Activated T-helper 17 cell treated with anti-CD3 and anti-CD28 coated beads, Interleukin-2, amount 50 U/mL, for 72 hours (primary cell): Measurements from ENCODE around the gene TXLNB. TPM values are rescaled to one million over a fixed set of nuclear protein-coding genes. Genes with fewer than 3 reads are reported as not detected.
"Not testable (repeated sequence)": the region's sequence is repeated elsewhere in the genome, so short reads cannot be mapped to it uniquely, and the experiment has no call there.

Source experiments
- ATAC-seq: fragments of 150-1000 bp; cut with Tn5 transposase; replicated peaks from 2 replicates; pipeline ENCODE4 v1.10.0; 2021; ENCODE audit warnings: mild to moderate bottlenecking, moderate library complexity
- H3K27ac Mint-ChIP-seq: one replicate; pipeline ENCODE4 v1.8.0; 2022; ENCODE audit warnings: mixed read lengths
- H3K27me3 Mint-ChIP-seq: one replicate; pipeline ENCODE4 v1.8.0; 2022; ENCODE audit warnings: mixed read lengths
- H3K36me3 Mint-ChIP-seq: one replicate; pipeline ENCODE4 v1.8.0; 2022; ENCODE audit warnings: low read depth, mild to moderate bottlenecking, mixed read lengths
- H3K4me1 Mint-ChIP-seq: one replicate; pipeline ENCODE4 v1.8.0; 2022; ENCODE audit warnings: mixed read lengths
- H3K4me3 Mint-ChIP-seq: one replicate; pipeline ENCODE4 v1.8.0; 2022; ENCODE audit warnings: mild to moderate bottlenecking, mixed read lengths
- H3K9me3 Mint-ChIP-seq: one replicate; pipeline ENCODE4 v1.8.0; 2022; ENCODE audit warnings: mixed read lengths
- total RNA-seq, 2 donors: library from RNA; stranded (reverse); gene quantifications; one replicate each; pipeline ENCODE4 v1.2.3, GENCODE V29; 2022

The TXLNB gene
- total RNA-seq, 2 donors from 2014 or later, result 0.24 to 0.37 TPM

- no peaks in the 10 kb centered on the region for H3K9me3 Mint-ChIP-seq
- H3K27ac Mint-ChIP-seq, result peak overlapping the region; percentile 84
- no peaks in the 10 kb centered on the region for H3K27me3 Mint-ChIP-seq
- H3K4me1 Mint-ChIP-seq, result peaks cover 45% of the 10 kb centered on the region
- H3K4me3 Mint-ChIP-seq, result peak overlapping the region; percentile 65
- H3K36me3 Mint-ChIP-seq, result no peaks in the 10 kb centered on the region
- no peak for ATAC-seq
Observed at GRCh38 chr6:139294090-139294489, 2.3 kb upstream of the TXLNB start.

- ATAC-seq, H3K9me3 Mint-ChIP-seq, H3K36me3 Mint-ChIP-seq, H3K27me3 Mint-ChIP-seq: not testable (repeated sequence)
- peak overlapping the region; percentile 91 for H3K27ac Mint-ChIP-seq
- peaks cover 41% of the 10 kb centered on the region for H3K4me1 Mint-ChIP-seq
- H3K4me3 Mint-ChIP-seq, result peak overlapping the region; percentile 74
Observed at GRCh38 chr6:139293230-139293629, 1.4 kb upstream of the TXLNB start.

GRCh38 chr6:139290787-139291311 lies 949 bp downstream of the TXLNB start:
- Mint-ChIP-seq H3K27me3 (no peaks in the 10 kb centered on the region), H3K9me3 (no peaks in the 10 kb centered on the region), H3K27ac (peak overlapping the region; percentile 91), H3K4me1 (peaks cover 33% of the 10 kb centered on the region), H3K36me3 (no peaks in the 10 kb centered on the region), H3K4me3 (peak overlapping the region; percentile 74)
- ATAC-seq, result peak; percentile 42

GRCh38 chr6:139289233-139289632 lies 2.6 kb downstream of the TXLNB start:
- Mint-ChIP-seq H3K9me3 (no peaks in the 10 kb centered on the region), H3K27ac (peak overlapping the region; percentile 91), H3K27me3 (no peaks in the 10 kb centered on the region), H3K36me3 (no peaks in the 10 kb centered on the region), H3K4me3 (no peak overlapping the region), H3K4me1 (peaks cover 28% of the 10 kb centered on the region)
- ATAC-seq, result no peak

GRCh38 chr6:139288496-139289040 lies 3.2 kb downstream of the TXLNB start:
- Mint-ChIP-seq H3K27me3 (no peaks in the 10 kb centered on the region), H3K4me3 (no peak overlapping the region), H3K36me3 (no peaks in the 10 kb centered on the region), H3K27ac (no peak overlapping the region), H3K4me1 (peaks cover 26% of the 10 kb centered on the region), H3K9me3 (no peaks in the 10 kb centered on the region)
- no peak for ATAC-seq

- no peak for ATAC-seq
- H3K36me3 Mint-ChIP-seq, result no peaks in the 10 kb centered on the region
- no peaks in the 10 kb centered on the region for H3K27me3 Mint-ChIP-seq
- no peak overlapping the region for H3K4me3 Mint-ChIP-seq
- peaks cover 28% of the 10 kb centered on the region for H3K4me1 Mint-ChIP-seq
- H3K9me3 Mint-ChIP-seq, result no peaks in the 10 kb centered on the region
- no peak overlapping the region for H3K27ac Mint-ChIP-seq
Observed at GRCh38 chr6:139287868-139288267, 3.9 kb downstream of the TXLNB start.

- ATAC-seq, H3K36me3 Mint-ChIP-seq, H3K27me3 Mint-ChIP-seq, H3K9me3 Mint-ChIP-seq, H3K4me3 Mint-ChIP-seq, H3K27ac Mint-ChIP-seq: not testable (repeated sequence)
- H3K4me1 Mint-ChIP-seq, result peaks cover 18% of the 10 kb centered on the region
Observed at GRCh38 chr6:139286438-139286837, 5.4 kb downstream of the TXLNB start.

- ATAC-seq, result no peak
- Mint-ChIP-seq H3K4me1 (peaks cover 13% of the 10 kb centered on the region), H3K27ac (no peak overlapping the region), H3K36me3 (no peaks in the 10 kb centered on the region), H3K27me3 (no peaks in the 10 kb centered on the region), H3K4me3 (no peak overlapping the region), H3K9me3 (no peaks in the 10 kb centered on the region)
Observed at GRCh38 chr6:139285590-139285989, 6.2 kb downstream of the TXLNB start.

GRCh38 chr6:139284789-139285188 lies 7.0 kb downstream of the TXLNB start:
- H3K4me1 Mint-ChIP-seq, result peaks cover 8% of the 10 kb centered on the region
- no peaks in the 10 kb centered on the region for H3K27me3 Mint-ChIP-seq
- H3K4me3 Mint-ChIP-seq, result no peak overlapping the region
- ATAC-seq, result no peak
- H3K27ac Mint-ChIP-seq, result no peak overlapping the region
- no peaks in the 10 kb centered on the region for H3K36me3 Mint-ChIP-seq
- no peaks in the 10 kb centered on the region for H3K9me3 Mint-ChIP-seq

- no peaks in the 10 kb centered on the region for H3K27me3 Mint-ChIP-seq
- peak overlapping the region; percentile 61 for H3K27ac Mint-ChIP-seq
- ATAC-seq, result peak; percentile 91
- H3K4me1 Mint-ChIP-seq, result peaks cover 12% of the 10 kb centered on the region
- H3K36me3 Mint-ChIP-seq, result no peaks in the 10 kb centered on the region
- peak overlapping the region; percentile 36 for H3K4me3 Mint-ChIP-seq
- H3K9me3 Mint-ChIP-seq, result no peaks in the 10 kb centered on the region
Observed at GRCh38 chr6:139282684-139283083, 9.1 kb downstream of the TXLNB start.

GRCh38 chr6:139278190-139278589 lies 13.6 kb downstream of the TXLNB start:
- no peak for ATAC-seq
- Mint-ChIP-seq H3K9me3 (no peaks in the 10 kb centered on the region), H3K4me3 (no peak overlapping the region), H3K36me3 (no peaks in the 10 kb centered on the region), H3K27me3 (no peaks in the 10 kb centered on the region), H3K27ac (no peak overlapping the region), H3K4me1 (peaks cover 12% of the 10 kb centered on the region)

- Mint-ChIP-seq H3K27ac (no peak overlapping the region), H3K4me1 (peaks cover 8% of the 10 kb centered on the region), H3K27me3 (no peaks in the 10 kb centered on the region), H3K9me3 (no peaks in the 10 kb centered on the region), H3K4me3 (no peak overlapping the region), H3K36me3 (no peaks in the 10 kb centered on the region)
- no peak for ATAC-seq
Observed at GRCh38 chr6:139277587-139277986, 14.2 kb downstream of the TXLNB start.

GRCh38 chr6:139277161-139277560 lies 14.6 kb downstream of the TXLNB start:
- H3K27ac Mint-ChIP-seq, result no peak overlapping the region
- ATAC-seq, result no peak
- H3K27me3 Mint-ChIP-seq, result no peaks in the 10 kb centered on the region
- no peaks in the 10 kb centered on the region for H3K9me3 Mint-ChIP-seq
- peaks cover 6% of the 10 kb centered on the region for H3K4me1 Mint-ChIP-seq
- H3K4me3 Mint-ChIP-seq, result no peak overlapping the region
- H3K36me3 Mint-ChIP-seq, result no peaks in the 10 kb centered on the region

GRCh38 chr6:139275279-139276055 lies 16.3 kb downstream of the TXLNB start:
- Mint-ChIP-seq H3K36me3 (no peaks in the 10 kb centered on the region), H3K27me3 (no peaks in the 10 kb centered on the region), H3K9me3 (no peaks in the 10 kb centered on the region), H3K27ac (no peak overlapping the region), H3K4me3 (no peak overlapping the region), H3K4me1 (peaks cover 6% of the 10 kb centered on the region)
- ATAC-seq, result no peak

GRCh38 chr6:139271056-139271455 lies 20.7 kb downstream of the TXLNB start:
- Mint-ChIP-seq H3K27ac (no peak overlapping the region), H3K4me3 (no peak overlapping the region), H3K36me3 (no peaks in the 10 kb centered on the region)

More at GRCh38 chr6:139271056-139271455, 20.7 kb downstream of the TXLNB start:
- Mint-ChIP-seq H3K4me1 (no peaks in the 10 kb centered on the region), H3K9me3 (no peaks in the 10 kb centered on the region), H3K27me3 (no peaks in the 10 kb centered on the region)
- no peak for ATAC-seq
